ENCODE measurements around the gene HCFC1. TPM values are rescaled to one million over a fixed set of nuclear protein-coding genes. Genes with fewer than 3 reads are reported as not detected.

HCFC1 gene
- total RNA-seq, 4 donors from 2014 or later: 32.6 to 51.6 (median 40.9) TPM

DNA sequence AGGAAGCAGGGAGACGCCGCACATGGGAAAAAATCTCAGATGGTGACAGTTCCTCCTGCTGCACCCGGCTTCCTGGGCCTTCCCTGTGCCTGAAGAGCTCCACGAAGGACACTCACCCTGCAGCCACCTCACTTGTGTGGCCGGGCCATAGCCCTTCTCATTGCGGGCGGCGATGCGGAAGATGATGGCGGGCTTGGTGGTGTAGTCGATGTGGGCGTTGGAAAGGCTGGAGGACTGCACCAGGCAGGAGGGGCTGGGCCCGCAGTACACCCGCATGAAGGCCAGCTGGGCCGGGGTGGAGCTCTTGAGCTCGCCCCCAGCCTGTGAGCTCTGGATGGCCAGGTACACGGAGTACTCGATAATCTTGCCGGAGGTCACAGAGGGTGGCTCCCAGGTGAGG lies 21.5 kb downstream of the HCFC1 start:
- TF ChIP-seq POLR2A (IDR thresholded peaks at IDR 0.05): no peak
- TF ChIP-seq, protein P1, sequence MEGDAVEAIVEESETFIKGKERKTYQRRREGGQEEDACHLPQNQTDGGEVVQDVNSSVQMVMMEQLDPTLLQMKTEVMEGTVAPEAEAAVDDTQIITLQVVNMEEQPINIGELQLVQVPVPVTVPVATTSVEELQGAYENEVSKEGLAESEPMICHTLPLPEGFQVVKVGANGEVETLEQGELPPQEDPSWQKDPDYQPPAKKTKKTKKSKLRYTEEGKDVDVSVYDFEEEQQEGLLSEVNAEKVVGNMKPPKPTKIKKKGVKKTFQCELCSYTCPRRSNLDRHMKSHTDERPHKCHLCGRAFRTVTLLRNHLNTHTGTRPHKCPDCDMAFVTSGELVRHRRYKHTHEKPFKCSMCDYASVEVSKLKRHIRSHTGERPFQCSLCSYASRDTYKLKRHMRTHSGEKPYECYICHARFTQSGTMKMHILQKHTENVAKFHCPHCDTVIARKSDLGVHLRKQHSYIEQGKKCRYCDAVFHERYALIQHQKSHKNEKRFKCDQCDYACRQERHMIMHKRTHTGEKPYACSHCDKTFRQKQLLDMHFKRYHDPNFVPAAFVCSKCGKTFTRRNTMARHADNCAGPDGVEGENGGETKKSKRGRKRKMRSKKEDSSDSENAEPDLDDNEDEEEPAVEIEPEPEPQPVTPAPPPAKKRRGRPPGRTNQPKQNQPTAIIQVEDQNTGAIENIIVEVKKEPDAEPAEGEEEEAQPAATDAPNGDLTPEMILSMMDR (IDR thresholded peaks at IDR 0.05): no peak
- WGBS, 2 donors: 92 to 94% methylated on average over 12 to 19 of the region's 19 CpGs
- intact Hi-C loops (cut with DNase I; ENCODE audit: low total_unique reads): loop anchor here (5.0 kb wide), 1 partner anchor 188 kb away; the partner anchor contains the start of gene PLXNB3
- no peak for DNase-seq (ENCODE audit: low spot score in 2 of 2)
- no peak overlapping the region for H3K4me3 ChIP-seq (ENCODE audit: low read depth, poor library complexity, severe bottlenecking)

DNA sequence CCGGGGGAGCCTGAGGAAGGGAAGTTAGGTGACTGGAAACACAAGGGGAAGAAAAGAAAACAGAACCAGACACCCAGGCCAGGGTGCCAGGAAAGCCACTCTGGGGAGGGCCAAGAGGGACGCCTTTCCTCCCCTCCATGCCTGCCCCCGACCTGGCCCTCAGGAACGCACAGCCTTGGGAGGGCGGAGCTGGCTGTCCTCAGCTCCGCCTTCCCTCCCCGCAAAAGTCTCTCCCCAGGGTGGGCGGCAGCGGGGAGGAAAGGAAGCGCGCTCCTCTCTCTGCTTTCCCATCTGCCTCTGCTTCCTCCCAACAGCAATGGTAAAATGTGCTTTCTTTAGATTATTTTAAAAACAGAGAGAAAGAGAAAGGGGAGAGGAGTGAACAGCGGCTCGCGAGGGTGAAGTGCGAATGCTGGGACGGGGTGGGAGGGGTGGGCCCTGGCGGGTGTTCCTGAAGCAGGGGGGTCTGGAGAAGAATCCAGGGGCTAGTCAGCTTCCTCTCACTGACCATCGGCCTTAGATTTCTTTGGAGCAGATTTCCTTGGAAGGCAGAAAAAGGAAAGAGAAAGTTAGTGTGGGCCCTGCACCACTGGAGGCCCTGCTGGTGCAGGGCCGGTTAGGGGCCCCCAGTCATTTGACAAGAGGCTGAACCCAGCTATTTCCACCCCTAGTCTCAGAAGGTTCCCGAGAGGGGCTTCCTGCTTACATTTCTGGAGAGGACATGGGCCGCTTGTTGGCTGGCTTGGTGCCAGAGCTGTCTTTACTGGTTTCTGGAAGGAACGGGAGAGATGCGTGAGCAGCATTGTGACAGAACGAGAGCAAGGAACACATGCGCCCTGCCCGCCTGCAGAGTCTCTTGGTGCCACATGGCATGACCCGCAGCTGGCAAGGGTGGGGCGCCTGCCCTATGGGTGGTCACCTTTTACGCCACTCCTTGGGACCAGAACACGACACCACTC lies 22.5 kb downstream of the HCFC1 start:
- DNase-seq (ENCODE audit: low spot score in 2 of 2): no peak
- TF ChIP-seq, protein P1 (IDR thresholded peaks at IDR 0.05): no peak
- no peak for TF ChIP-seq POLR2A (IDR thresholded peaks at IDR 0.05)
- intact Hi-C loops (cut with DNase I; ENCODE audit: low total_unique reads): no loop called here
- WGBS, 2 donors: 67 to 80% methylated on average over 22 to 30 of the region's 30 CpGs
- no peak overlapping the region for H3K4me3 ChIP-seq (ENCODE audit: low read depth, poor library complexity, severe bottlenecking)

DNA sequence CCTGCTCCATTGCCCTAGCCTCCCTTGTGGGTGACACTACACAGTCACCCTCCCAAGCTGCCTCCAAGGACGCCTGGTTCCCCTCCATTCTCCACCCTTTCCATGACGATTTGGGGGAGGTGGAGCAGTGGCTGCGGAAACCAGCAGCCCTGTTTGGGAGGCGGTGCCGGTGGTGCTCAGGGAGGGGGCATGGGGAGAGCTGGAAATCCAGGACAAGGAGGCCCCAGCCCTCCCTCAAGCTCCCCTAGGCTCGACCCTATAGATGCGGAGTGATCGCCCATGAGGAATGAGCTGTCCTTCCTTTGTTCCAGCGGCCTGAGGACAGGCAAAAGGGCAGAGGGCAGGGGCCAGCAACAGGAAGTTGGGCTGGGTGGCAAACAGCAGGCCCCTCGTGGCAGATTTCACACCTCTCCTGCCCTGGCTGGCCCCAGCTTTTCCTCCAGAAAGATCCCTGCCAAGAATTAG lies 23.6 kb downstream of the HCFC1 start:
- intact Hi-C loops (cut with DNase I; ENCODE audit: low total_unique reads): no loop called here
- TF ChIP-seq, protein P1 (IDR thresholded peaks at IDR 0.05): no peak
- no peak for TF ChIP-seq POLR2A (IDR thresholded peaks at IDR 0.05)
- no peak overlapping the region for H3K4me3 ChIP-seq (ENCODE audit: low read depth, poor library complexity, severe bottlenecking)
- WGBS, 2 donors: 66 to 81% methylated on average over 8 to 10 of the region's 10 CpGs
- no peak for DNase-seq (ENCODE audit: low spot score in 2 of 2)

DNA sequence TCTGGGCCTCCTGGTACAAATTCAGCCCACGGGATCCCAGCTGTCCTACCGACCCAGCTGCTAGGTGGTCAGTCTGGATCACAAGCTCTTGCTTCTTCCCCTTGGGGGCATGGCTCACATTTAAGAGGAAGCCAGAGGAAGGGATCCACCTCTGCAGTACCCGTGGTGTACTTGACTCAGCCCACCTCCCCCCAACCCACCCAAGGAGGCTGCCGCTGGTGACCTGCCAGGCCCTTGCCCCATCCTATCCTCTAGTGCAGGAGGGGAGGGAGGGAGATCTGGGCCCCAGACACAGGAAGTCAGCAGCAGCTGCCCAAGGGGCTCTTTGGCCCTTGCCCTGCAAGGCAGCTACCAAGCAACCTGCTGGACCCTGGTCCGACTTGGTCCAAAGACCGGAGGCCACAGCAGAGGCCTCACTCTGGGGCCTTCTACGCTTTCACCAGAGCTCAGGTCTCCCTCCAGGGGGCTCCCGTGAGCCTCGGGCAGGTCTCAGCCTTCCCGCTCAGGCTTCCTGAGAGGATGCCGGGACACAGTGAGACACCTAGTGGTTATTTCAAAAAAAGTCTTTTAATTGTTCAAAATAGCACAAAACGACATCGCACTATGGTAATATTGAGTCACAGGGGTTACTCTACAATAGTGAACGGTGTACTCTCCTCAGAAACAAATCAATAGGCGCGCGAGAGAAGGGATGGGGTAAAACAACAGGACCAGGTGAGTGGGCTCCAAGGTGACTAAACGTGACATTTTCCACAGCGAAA lies 24.4 kb downstream of the HCFC1 start:
- 34 to 57% methylated on average over 11 to 18 of the region's 19 CpGs for WGBS, 2 donors
- no peak overlapping the region for H3K4me3 ChIP-seq (ENCODE audit: low read depth, poor library complexity, severe bottlenecking)
- no peak for DNase-seq (ENCODE audit: low spot score in 2 of 2)
- intact Hi-C loops (cut with DNase I; ENCODE audit: low total_unique reads): no loop called here
- TF ChIP-seq, protein P1 (IDR thresholded peaks at IDR 0.05): no peak
- TF ChIP-seq POLR2A (IDR thresholded peaks at IDR 0.05): no peak

DNA sequence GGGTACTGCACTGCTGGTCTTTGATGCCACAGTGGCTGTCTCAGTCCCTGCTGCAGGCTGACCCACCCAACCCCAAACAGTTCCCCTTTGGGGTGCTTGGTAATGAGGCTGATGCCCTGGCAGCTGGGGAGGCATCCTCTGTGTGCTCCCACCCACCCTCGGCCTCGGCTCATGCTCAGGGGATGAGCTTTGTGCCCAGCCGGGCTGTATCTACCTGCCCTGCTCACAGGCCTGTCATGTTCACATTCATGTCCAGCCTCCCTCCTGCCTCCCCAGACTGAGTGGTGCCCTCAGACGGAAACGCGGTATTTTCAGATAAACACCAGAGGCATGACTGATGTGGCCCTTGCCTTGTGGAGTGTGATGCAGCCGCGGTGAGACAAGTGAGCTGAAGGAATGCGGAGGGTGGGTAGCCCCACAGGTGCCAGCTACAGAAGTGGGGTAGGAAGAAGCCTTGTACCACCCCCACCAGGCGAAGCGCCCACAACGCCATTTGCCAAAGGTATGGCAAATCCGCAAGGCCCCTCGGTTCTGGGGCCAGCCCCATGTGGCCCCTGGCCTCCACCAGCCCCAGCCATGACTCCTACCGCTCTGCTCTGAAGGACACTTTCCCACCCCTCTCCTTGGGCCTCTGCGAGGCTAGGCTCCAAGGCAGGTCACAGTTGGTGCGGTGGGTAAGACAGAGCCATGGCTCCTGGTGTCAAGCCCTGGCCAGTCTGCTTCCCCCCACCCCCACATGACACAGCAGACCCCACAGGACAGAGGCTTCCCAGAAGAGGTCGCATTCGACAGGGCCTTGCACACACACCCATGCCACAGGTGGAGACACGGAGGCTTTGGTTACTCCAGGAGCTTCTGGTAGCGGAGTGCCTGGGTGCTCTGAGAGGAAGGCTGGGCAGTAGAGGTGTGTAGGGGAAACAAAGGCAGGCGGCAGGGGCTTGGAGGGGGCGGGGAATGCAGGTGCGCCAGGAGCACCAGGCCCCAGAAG lies 25.4 kb downstream of the HCFC1 start:
- H3K4me3 ChIP-seq (ENCODE audit: low read depth, poor library complexity, severe bottlenecking): no peak overlapping the region
- WGBS, 2 donors: 91 to 93% methylated on average over 5 to 24 of the region's 24 CpGs
- DNase-seq (ENCODE audit: low spot score in 2 of 2): no peak
- intact Hi-C loops (cut with DNase I; ENCODE audit: low total_unique reads): no loop called here
- TF ChIP-seq, protein P1 (IDR thresholded peaks at IDR 0.05): no peak

All from lower leg skin (tissue), 4 donors.